HG02759 (cell line): Measurements from ENCODE around the gene PARVB.

Experiments used
- ATAC-seq: cut with Tn5 transposase; IDR thresholded peaks from one replicate; pipeline ENCODE4 v1.9.1; 2021; ENCODE audit warnings: mild to moderate bottlenecking, moderate library complexity; ENCODE audit not compliant: unreplicated experiment

PARVB gene

DNA sequence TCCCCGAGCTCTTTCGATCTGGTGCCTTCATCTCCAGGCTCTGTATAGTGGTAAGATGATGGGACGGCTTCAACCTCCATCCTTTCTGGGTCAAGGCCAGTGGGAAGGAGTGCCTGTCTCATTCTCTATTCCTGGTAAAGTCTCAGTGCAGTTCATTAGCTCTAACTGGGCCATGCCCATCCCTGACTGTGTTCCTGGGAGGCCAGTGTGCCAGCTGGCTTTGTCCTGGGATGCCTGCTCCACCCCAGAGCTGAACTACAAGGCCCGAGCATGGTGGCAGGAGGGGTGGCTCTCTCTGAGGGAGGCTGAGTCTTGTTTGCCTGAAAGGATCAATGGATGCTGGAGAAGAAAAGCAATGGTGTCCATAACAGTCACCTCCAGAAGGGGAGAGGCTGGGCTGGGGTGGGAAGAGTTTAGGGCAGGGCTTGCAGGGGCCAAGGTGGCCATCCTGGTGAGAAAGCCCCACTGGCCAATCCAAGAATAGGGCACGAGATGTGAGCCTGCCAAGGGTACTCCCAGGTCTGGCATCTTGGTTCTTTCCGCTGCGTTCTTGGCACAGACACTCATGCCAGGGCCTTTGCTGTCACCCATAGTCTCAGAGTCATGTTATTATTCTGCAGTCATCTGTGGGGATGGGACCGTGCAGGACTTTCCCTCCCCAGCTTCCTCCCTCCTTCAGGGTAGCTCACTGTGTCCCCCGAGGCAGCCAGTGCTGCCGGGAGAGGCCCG, 60.1 kb downstream of the PARVB start:
- ATAC-seq: no peak

GRCh38 chr22:44085743-44086270, 61.7 kb downstream of the PARVB start:
- no peak for ATAC-seq

GRCh38 chr22:44086271-44087088, 62.4 kb downstream of the PARVB start:
- no peak for ATAC-seq

DNA sequence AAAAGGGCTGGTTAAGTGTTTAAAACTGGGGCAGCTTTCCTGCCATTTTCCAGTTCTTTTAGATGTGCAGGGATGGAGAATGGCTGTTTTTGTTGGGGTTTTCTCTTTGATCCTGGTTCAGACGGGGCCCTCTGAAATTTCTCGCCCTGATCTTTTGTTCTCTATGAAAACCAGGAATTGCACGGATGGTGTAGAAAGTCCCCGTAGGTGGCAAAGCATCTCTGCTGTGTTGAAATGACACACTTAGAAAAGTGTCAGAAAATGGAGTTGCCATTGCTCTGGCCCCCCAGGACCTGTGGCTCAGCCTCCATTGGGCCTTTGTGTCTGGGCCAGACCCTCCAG, 63.0 kb downstream of the PARVB start:
- ATAC-seq: no peak

- ATAC-seq: no peak
Observed at GRCh38 chr22:44088976-44089570, 65.0 kb downstream of the PARVB start.

DNA sequence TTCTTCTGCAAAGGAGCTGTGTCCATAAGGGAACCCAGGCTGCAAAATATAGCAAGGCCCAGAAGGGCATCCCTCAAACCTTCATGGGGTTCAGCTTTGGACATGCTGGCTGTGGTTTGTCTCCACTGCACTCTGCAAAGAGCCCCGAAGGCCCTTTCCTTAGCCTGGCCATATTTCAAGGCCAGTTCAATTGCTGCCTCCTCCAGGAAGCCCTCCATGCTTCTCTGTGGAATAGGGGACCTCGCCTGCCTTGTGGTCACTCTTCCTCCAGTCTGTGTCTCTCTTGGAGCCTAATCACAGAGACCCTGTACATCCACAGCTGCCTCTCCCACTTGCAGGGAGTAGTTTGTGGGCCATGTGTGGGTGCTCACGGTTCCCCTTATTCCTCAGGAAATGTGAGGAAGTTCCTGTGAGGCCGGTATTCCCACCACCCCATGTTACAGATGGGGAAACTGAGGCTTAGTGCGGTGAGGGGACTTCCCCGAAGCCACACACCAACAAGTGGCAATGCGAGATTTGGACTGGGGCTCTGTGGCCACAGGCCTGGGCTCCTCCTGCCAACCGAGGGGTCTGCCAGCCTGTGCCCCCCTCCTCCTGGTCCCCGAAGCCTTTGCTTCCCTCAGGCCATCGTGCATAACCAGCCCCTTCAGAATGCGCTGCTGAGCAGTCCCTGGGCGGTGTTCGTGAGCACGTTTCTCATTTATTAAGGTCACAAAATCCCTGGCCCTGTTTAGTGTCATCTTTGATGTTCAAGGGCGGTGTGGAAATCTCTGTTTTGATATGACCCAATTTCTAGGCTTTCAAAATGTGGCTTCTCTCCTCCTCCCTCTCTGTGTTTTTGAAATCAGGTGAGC, 65.8 kb downstream of the PARVB start:
- ATAC-seq: no peak

DNA sequence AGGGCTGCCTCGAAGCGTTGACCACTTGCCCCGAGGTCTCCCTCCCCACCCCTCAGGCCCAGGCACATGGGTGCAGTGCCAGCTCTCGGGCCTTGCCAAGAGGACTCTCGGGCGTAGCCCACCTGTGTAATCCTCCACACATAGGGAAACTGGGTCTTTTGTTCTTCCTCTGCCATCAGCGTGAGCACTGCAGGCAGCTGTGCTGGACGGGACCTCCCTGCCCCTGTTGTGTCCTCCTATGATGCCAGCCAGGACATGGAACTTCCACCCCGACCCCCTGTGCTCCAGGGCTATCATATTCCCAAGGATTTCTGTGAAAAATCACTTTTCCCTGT, 66.4 kb downstream of the PARVB start:
- no peak for ATAC-seq

- no peak for ATAC-seq
Observed at GRCh38 chr22:44091021-44091721, 67.1 kb downstream of the PARVB start.

DNA sequence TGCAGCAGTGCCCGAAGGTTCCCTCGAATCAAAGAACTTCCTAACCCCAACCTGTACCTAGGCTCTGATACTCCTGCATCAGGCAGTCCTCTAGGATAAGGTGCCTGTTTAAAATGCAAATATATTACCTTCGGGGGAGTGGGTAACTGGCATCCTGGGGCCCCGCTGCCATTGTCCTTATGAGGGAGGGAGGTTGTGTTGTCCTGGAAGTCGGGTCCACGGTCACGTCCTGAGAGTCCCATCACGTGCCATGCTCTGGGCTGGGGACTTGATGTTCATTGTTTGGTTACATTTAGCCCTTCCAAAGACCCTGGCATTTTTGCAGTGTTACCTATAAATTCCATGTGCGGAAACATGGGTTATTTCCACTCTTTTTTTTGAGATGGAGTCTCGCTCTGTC, 67.6 kb downstream of the PARVB start:
- ATAC-seq: no peak

GRCh38 chr22:44092636-44093220, 68.6 kb downstream of the PARVB start:
- no peak for ATAC-seq

DNA sequence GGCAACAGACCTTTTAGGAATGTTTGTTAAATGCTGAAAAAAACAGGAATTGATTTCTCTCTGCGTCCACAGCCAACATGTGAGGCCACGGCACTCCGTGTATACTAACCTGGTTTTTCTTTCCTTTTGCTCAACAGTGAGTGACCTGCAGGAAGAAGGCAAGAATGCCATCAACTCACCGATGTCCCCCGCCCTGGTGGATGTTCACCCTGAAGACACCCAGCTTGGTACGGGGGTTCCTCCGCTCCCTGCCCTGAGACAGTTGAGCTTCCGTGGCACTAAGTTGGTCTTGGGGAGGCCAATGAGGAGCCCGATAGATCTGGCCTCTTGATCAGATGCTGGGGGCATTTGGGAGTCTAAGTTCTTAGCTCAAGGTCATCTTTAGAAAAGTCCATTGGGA, 69.7 kb downstream of the PARVB start:
- ATAC-seq: no peak

DNA sequence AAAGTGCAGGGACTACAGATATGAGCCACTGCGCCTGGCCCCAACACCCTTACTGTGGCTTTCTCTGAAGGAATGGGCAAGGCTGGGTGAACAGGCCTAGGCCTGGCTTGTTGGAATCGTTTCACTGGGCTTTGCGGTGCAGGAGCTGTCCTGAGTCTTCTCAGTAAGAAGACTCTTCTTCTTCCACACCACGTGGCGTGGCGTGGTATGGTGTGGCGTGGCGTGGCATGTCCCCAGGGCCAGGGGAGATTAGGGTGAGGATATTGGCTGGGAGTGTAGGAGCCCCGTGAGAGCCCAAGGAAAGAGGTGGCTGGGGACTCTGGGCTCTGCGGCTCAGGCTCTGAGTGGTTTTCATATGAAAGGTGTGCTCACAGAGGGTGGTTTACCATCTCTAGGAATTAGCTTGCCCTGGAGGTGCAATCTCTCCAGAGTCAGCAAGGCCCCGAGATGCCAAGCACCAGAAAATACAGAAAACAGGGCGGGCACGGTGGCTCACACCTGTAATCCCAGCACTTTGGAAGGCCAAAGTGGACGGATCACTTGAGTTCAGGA, 70.7 kb downstream of the PARVB start:
- no peak for ATAC-seq

DNA sequence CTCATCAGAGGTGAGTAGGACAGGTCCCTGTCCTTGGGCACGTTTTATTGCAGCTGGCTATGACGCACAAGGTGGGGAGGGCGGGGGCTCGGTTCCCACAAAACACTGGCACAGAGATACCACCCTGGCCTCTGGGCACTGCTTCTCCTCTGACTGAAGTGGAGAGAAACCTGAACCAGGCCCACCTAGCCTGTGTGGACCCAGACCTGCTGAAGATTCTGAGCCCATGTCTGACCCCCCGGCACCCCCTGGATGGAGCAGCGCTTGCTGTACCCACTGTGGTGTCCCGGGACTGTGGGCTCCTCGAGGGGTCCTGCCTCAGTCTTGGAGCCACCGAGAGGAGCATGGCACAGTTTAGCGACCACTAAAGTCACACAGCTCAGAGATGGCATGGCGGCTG, 72.6 kb downstream of the PARVB start:
- no peak for ATAC-seq

DNA sequence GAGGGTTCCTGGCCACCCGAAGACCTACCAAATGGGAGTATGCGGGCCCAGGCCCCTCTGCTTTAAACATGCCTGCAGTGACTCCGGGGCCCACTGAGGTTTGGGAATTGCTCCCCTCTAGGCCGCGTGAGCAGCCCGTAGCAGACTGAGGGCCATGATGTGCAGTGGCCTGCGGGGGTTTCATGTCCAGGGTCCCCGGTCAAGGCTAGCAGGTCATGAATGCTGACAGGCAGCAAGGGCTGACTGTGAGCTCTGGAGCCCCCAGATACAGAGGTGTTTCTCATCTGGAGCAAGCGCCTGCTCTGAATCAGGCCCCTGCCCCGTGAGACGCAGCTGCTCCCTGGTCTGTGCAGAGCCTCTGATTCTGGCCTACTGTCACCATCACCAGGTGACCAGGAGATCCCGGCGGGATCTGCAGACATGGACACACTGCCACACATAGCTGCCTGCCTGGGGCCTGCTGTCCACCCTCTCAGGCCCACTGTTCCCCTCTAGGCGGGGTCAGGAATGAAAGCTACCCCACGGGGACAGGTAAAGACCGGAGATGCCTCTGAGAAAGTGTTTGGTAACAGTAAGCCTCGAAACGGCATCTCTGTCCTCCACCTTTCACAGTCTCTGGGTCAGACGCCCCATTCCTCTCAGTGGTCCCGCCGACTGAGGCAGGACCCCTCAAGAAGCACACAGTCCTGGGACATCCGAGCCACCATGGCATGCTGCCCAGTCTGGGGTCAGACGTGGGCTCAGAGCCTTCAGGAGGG, 73.3 kb downstream of the PARVB start:
- ATAC-seq: no peak

GRCh38 chr22:44098021-44098739, 74.1 kb downstream of the PARVB start:
- ATAC-seq: no peak

DNA sequence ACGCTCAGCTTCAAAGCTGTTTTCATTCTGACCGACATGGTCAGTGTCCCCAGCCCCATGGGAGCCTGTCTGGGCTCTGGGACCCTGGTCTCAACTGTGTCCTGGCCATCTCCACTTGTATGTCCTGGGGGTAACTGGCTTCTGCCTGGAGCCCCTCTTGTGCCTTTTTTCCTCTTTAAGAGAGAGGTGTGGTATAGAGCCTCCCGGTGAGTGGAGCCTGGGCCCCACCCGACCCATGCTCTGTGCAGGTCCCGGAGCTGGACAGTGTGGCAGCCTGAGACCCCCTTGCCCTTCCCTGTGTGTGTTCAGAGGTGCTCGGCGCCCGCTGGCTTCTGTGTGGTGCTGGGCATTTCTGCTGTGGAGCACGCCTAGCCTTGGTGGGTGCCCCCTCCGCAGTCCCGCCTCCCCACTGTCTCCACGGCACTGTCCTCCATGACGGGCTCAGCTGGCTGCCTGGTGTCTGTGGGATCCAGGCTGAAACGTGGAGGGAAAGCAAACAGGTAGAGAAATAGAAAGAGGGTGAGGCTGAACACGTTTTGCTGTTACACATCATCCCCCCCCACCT, 74.9 kb downstream of the PARVB start:
- ATAC-seq: no peak

DNA sequence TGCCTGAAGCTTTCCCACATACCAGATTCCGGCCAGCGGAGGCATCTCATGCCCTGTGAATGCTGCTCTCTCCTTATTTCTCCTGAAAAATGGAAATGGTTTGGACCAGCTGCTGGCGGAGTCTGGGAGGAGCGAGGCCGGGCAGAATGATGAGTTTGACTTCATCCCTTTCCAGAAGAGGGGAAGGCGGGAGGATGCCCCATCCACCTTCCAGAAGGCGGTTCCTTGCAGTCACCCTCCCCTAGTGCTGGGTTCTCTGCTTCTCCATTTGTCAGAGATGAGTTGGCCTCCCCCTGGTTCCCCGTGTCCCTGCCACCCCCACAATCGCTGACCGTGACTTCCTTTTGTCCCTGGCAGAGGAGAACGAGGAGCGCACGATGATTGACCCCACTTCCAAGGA, 75.6 kb downstream of the PARVB start:
- ATAC-seq: no peak

GRCh38 chr22:44100411-44100810, 76.3 kb downstream of the PARVB start:
- ATAC-seq: no peak
